WTC11 (cell line): Measurements from ENCODE around the gene SPN. TPM values are rescaled to one million over a fixed set of nuclear protein-coding genes. Genes with fewer than 3 reads are reported as not detected.

Experiments
- ATAC-seq: fragments of 200-7000 bp; cut with Tn5 transposase; 2 replicates; pipeline ENCODE4 v1.10.0; 2021; ENCODE audit warnings: mild to moderate bottlenecking, moderate library complexity
- CTCF ChIA-PET: fragments of 300-600 bp; sonication (Branson Sonifier 250); formaldehyde crosslinking; loops from one replicate; lab custom pipeline; 2021; ENCODE audit warnings: antibody characterized with exemption; lab: Charles Lee
- POLR2A ChIA-PET: fragments of 350-600 bp; sonication (Branson Sonifier 250); formaldehyde crosslinking; loops from one replicate; lab custom pipeline; 2021; ENCODE audit warnings: antibody characterized with exemption; lab: Charles Lee
- DNase-seq: peaks from one replicate; pipeline ENCODE4 v3.0.0; 2021; ENCODE audit warnings: low spot score
- H3K27ac Mint-ChIP-seq: 2 replicates; pipeline ENCODE4 v1.8.0; 2021; ENCODE audit warnings: mixed read lengths
- H3K27me3 Mint-ChIP-seq: 2 replicates; pipeline ENCODE4 v1.8.0; 2021; ENCODE audit warnings: low read depth, mild to moderate bottlenecking, moderate library complexity, mixed read lengths
- H3K36me3 Mint-ChIP-seq: 2 replicates; pipeline ENCODE4 v1.8.0; 2021; ENCODE audit warnings: mixed read lengths
- H3K4me1 Mint-ChIP-seq: 2 replicates; pipeline ENCODE4 v1.8.0; 2022; ENCODE audit warnings: mixed read lengths
- H3K4me3 Mint-ChIP-seq: 2 replicates; pipeline ENCODE4 v1.8.0; 2021; ENCODE audit warnings: mild to moderate bottlenecking, moderate library complexity, mixed read lengths
- H3K9me3 Mint-ChIP-seq: 2 replicates; pipeline ENCODE4 v1.8.0; 2021; ENCODE audit warnings: mixed read lengths
- ATF1 ChIP-seq: sonication (generic); formaldehyde crosslinking; IDR thresholded peaks from 2 replicates; pipeline ENCODE4 v1.8.1; 2023; ENCODE audit warnings: mild to moderate bottlenecking, moderate library complexity, missing genetic modification reagents
- CREB1 ChIP-seq: sonication (generic); formaldehyde crosslinking; IDR thresholded peaks from 2 replicates; pipeline ENCODE4 v1.8.0; 2023; ENCODE audit warnings: mild to moderate bottlenecking, missing genetic modification reagents
- ESRRA ChIP-seq: sonication (generic); formaldehyde crosslinking; IDR thresholded peaks from 2 replicates; pipeline ENCODE4 v1.8.1; 2022; ENCODE audit warnings: mild to moderate bottlenecking, missing genetic modification reagents, borderline replicate concordance
- FOXJ3 ChIP-seq: sonication (generic); formaldehyde crosslinking; IDR thresholded peaks from 2 replicates; pipeline ENCODE4 v1.9.0; 2021; ENCODE audit warnings: missing genetic modification reagents, mild to moderate bottlenecking, borderline replicate concordance
- IRF1 ChIP-seq: sonication (generic); formaldehyde crosslinking; IDR thresholded peaks from 2 replicates; pipeline ENCODE4 v1.8.0; 2023; ENCODE audit warnings: missing genetic modification reagents
- NR1H2 ChIP-seq: sonication (generic); formaldehyde crosslinking; IDR thresholded peaks from 2 replicates; pipeline ENCODE4 v1.9.0; 2021; ENCODE audit warnings: mild to moderate bottlenecking, moderate library complexity, missing genetic modification reagents
- RELA ChIP-seq: sonication (generic); formaldehyde crosslinking; IDR thresholded peaks from 2 replicates; pipeline ENCODE4 v1.8.1; 2022; ENCODE audit warnings: missing genetic modification reagents, mild to moderate bottlenecking, borderline replicate concordance
- SMAD4 ChIP-seq: sonication (generic); formaldehyde crosslinking; IDR thresholded peaks from 2 replicates; pipeline ENCODE4 v1.8.0; 2022; ENCODE audit warnings: mild to moderate bottlenecking, missing genetic modification reagents
- USF1 ChIP-seq: sonication (generic); formaldehyde crosslinking; IDR thresholded peaks from 2 replicates; pipeline ENCODE4 v1.8.0; 2022; ENCODE audit warnings: mild to moderate bottlenecking, missing genetic modification reagents
- ZNF232 ChIP-seq: sonication (generic); formaldehyde crosslinking; IDR thresholded peaks from 2 replicates; pipeline ENCODE4 v1.8.0; 2022; ENCODE audit warnings: mild to moderate bottlenecking, missing genetic modification reagents
- ZNF317 ChIP-seq: sonication (generic); formaldehyde crosslinking; IDR thresholded peaks from 2 replicates; pipeline ENCODE4 v1.8.1; 2023; ENCODE audit warnings: low read depth, mild to moderate bottlenecking, moderate library complexity, missing genetic modification reagents, borderline replicate concordance
- ZNF423 ChIP-seq: fragments of 250-450 bp; sonication (Bioruptor Pico); IDR thresholded peaks from 2 replicates; pipeline ENCODE4 v2.1.2; 2022; ENCODE audit warnings: mild to moderate bottlenecking, moderate library complexity
- total RNA-seq: library from RNA; stranded (reverse); gene quantifications from 3 replicates; pipeline ENCODE4 v1.2.3, GENCODE V29; 2021
- TF ChIP-seq, protein P1 (sequence below): fragments of 250-450 bp; sonication (Bioruptor Pico); IDR thresholded peaks from 2 replicates; pipeline ENCODE4 v2.1.2; 2022; ENCODE audit warnings: mild to moderate bottlenecking, moderate library complexity
- TF ChIP-seq, protein P2 (sequence below): sonication (generic); formaldehyde crosslinking; IDR thresholded peaks from 2 replicates; pipeline ENCODE4 v1.8.0; 2022; ENCODE audit warnings: mild to moderate bottlenecking, missing genetic modification reagents
- TF ChIP-seq, protein P3 (sequence below): sonication (generic); formaldehyde crosslinking; IDR thresholded peaks from 2 replicates; pipeline ENCODE4 v1.8.1; 2022; ENCODE audit warnings: mild to moderate bottlenecking, missing genetic modification reagents, moderate library complexity, borderline replicate concordance
- TF ChIP-seq, protein P4 (sequence below): sonication (generic); formaldehyde crosslinking; IDR thresholded peaks from 2 replicates; pipeline ENCODE4 v1.8.0; 2023; ENCODE audit warnings: missing genetic modification reagents, mild to moderate bottlenecking, borderline replicate concordance
- TF ChIP-seq, protein P5 (sequence below): sonication (generic); formaldehyde crosslinking; IDR thresholded peaks from 2 replicates; pipeline ENCODE4 v1.8.1; 2023; ENCODE audit warnings: mild to moderate bottlenecking, missing genetic modification reagents, moderate library complexity
- TF ChIP-seq, protein P6 (sequence below): fragments of 250-450 bp; sonication (Bioruptor Pico); IDR thresholded peaks from 2 replicates; pipeline ENCODE4 v1.9.0; 2021; ENCODE audit warnings: mild to moderate bottlenecking
- TF ChIP-seq, protein P7 (sequence below): sonication (generic); formaldehyde crosslinking; IDR thresholded peaks from 2 replicates; pipeline ENCODE4 v1.8.1; 2023; ENCODE audit warnings: mild to moderate bottlenecking, moderate library complexity, missing genetic modification reagents

SPN gene
- total RNA-seq, 1 experiment from 2014 or later, result 2.3 TPM

- CTCF ChIA-PET, result interaction anchor here (1.4 to 5.6 kb wide), 2 partner anchors 11 to 13 kb away, joined by 4 to 73 read pairs; no protein-coding TSS in a partner anchor
- H3K36me3 Mint-ChIP-seq, result peaks cover 58% of the 10 kb centered on the region
- TF ChIP-seq, protein P1, sequence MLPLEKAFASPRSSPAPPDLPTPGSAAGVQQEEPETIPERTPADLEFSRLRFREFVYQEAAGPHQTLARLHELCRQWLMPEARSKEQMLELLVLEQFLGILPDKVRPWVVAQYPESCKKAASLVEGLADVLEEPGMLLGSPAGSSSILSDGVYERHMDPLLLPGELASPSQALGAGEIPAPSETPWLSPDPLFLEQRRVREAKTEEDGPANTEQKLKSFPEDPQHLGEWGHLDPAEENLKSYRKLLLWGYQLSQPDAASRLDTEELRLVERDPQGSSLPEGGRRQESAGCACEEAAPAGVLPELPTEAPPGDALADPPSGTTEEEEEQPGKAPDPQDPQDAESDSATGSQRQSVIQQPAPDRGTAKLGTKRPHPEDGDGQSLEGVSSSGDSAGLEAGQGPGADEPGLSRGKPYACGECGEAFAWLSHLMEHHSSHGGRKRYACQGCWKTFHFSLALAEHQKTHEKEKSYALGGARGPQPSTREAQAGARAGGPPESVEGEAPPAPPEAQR, result no peak
- TF ChIP-seq, protein P2, sequence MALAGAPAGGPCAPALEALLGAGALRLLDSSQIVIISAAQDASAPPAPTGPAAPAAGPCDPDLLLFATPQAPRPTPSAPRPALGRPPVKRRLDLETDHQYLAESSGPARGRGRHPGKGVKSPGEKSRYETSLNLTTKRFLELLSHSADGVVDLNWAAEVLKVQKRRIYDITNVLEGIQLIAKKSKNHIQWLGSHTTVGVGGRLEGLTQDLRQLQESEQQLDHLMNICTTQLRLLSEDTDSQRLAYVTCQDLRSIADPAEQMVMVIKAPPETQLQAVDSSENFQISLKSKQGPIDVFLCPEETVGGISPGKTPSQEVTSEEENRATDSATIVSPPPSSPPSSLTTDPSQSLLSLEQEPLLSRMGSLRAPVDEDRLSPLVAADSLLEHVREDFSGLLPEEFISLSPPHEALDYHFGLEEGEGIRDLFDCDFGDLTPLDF (CRISPR knock-in tag), result no peak
- TF ChIP-seq ESRRA (CRISPR knock-in tag) (no peak), ZNF423 (no peak), ZNF317 (CRISPR knock-in tag) (no peak), CREB1 (CRISPR knock-in tag) (no peak), FOXJ3 (CRISPR knock-in tag) (no peak), ATF1 (CRISPR knock-in tag) (no peak), ZNF232 (no peak), SMAD4 (CRISPR knock-in tag) (no peak), USF1 (CRISPR knock-in tag) (no peak), IRF1 (CRISPR knock-in tag) (no peak), NR1H2 (no peak), RELA (no peak)
- TF ChIP-seq, protein P3, sequence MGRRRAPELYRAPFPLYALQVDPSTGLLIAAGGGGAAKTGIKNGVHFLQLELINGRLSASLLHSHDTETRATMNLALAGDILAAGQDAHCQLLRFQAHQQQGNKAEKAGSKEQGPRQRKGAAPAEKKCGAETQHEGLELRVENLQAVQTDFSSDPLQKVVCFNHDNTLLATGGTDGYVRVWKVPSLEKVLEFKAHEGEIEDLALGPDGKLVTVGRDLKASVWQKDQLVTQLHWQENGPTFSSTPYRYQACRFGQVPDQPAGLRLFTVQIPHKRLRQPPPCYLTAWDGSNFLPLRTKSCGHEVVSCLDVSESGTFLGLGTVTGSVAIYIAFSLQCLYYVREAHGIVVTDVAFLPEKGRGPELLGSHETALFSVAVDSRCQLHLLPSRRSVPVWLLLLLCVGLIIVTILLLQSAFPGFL (CRISPR knock-in tag), result no peak
- TF ChIP-seq, protein P4, sequence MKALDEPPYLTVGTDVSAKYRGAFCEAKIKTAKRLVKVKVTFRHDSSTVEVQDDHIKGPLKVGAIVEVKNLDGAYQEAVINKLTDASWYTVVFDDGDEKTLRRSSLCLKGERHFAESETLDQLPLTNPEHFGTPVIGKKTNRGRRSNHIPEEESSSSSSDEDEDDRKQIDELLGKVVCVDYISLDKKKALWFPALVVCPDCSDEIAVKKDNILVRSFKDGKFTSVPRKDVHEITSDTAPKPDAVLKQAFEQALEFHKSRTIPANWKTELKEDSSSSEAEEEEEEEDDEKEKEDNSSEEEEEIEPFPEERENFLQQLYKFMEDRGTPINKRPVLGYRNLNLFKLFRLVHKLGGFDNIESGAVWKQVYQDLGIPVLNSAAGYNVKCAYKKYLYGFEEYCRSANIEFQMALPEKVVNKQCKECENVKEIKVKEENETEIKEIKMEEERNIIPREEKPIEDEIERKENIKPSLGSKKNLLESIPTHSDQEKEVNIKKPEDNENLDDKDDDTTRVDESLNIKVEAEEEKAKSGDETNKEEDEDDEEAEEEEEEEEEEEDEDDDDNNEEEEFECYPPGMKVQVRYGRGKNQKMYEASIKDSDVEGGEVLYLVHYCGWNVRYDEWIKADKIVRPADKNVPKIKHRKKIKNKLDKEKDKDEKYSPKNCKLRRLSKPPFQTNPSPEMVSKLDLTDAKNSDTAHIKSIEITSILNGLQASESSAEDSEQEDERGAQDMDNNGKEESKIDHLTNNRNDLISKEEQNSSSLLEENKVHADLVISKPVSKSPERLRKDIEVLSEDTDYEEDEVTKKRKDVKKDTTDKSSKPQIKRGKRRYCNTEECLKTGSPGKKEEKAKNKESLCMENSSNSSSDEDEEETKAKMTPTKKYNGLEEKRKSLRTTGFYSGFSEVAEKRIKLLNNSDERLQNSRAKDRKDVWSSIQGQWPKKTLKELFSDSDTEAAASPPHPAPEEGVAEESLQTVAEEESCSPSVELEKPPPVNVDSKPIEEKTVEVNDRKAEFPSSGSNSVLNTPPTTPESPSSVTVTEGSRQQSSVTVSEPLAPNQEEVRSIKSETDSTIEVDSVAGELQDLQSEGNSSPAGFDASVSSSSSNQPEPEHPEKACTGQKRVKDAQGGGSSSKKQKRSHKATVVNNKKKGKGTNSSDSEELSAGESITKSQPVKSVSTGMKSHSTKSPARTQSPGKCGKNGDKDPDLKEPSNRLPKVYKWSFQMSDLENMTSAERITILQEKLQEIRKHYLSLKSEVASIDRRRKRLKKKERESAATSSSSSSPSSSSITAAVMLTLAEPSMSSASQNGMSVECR (CRISPR knock-in tag), result no peak
- TF ChIP-seq, protein P5, sequence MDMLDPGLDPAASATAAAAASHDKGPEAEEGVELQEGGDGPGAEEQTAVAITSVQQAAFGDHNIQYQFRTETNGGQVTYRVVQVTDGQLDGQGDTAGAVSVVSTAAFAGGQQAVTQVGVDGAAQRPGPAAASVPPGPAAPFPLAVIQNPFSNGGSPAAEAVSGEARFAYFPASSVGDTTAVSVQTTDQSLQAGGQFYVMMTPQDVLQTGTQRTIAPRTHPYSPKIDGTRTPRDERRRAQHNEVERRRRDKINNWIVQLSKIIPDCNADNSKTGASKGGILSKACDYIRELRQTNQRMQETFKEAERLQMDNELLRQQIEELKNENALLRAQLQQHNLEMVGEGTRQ (CRISPR knock-in tag), result no peak
- TF ChIP-seq, protein P6, sequence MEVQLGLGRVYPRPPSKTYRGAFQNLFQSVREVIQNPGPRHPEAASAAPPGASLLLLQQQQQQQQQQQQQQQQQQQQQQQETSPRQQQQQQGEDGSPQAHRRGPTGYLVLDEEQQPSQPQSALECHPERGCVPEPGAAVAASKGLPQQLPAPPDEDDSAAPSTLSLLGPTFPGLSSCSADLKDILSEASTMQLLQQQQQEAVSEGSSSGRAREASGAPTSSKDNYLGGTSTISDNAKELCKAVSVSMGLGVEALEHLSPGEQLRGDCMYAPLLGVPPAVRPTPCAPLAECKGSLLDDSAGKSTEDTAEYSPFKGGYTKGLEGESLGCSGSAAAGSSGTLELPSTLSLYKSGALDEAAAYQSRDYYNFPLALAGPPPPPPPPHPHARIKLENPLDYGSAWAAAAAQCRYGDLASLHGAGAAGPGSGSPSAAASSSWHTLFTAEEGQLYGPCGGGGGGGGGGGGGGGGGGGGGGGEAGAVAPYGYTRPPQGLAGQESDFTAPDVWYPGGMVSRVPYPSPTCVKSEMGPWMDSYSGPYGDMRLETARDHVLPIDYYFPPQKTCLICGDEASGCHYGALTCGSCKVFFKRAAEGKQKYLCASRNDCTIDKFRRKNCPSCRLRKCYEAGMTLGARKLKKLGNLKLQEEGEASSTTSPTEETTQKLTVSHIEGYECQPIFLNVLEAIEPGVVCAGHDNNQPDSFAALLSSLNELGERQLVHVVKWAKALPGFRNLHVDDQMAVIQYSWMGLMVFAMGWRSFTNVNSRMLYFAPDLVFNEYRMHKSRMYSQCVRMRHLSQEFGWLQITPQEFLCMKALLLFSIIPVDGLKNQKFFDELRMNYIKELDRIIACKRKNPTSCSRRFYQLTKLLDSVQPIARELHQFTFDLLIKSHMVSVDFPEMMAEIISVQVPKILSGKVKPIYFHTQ (CRISPR knock-in tag), result no peak
- TF ChIP-seq, protein P7, sequence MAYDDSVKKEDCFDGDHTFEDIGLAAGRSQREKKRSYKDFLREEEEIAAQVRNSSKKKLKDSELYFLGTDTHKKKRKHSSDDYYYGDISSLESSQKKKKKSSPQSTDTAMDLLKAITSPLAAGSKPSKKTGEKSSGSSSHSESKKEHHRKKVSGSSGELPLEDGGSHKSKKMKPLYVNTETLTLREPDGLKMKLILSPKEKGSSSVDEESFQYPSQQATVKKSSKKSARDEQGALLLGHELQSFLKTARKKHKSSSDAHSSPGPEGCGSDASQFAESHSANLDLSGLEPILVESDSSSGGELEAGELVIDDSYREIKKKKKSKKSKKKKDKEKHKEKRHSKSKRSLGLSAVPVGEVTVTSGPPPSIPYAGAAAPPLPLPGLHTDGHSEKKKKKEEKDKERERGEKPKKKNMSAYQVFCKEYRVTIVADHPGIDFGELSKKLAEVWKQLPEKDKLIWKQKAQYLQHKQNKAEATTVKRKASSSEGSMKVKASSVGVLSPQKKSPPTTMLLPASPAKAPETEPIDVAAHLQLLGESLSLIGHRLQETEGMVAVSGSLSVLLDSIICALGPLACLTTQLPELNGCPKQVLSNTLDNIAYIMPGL, result no peak
Measured at GRCh38 chr16:29686740-29687332, 23.8 kb downstream of the SPN start.

More at GRCh38 chr16:29686740-29687332, 23.8 kb downstream of the SPN start:
- H3K4me1 Mint-ChIP-seq, result peaks cover 30% of the 10 kb centered on the region
- no peak overlapping the region for H3K4me3 Mint-ChIP-seq
- peaks cover 9% of the 10 kb centered on the region for H3K9me3 Mint-ChIP-seq
- POLR2A ChIA-PET, result interaction anchor here (0.6 to 1.8 kb wide), 3 partner anchors 12 to 281 kb away, joined by 3 to 5 read pairs (median 3); no protein-coding TSS in a partner anchor
- H3K27me3 Mint-ChIP-seq, result no peaks in the 10 kb centered on the region
- ATAC-seq (no peak), DNase-seq (no peak)
- peak overlapping the region; percentile 71; the same call in 1 of the 2 replicates for H3K27ac Mint-ChIP-seq
